GM20000 (cell line): Measurements from ENCODE around the gene TNPO1.

ENCODE experiments used
- DNase-seq: peaks from one replicate; pipeline ENCODE4 v3.0.0; 2012; ENCODE audit warnings: low spot score
- CTCF ChIP-seq: IDR thresholded peaks from 2 replicates; pipeline ENCODE4 v1.5.1; 2012; ENCODE audit warnings: mild to moderate bottlenecking, control low read depth; ENCODE audit errors: extremely low read depth, missing control alignments

Gene TNPO1

GRCh38 chr5:72835633-72836032 lies 19.2 kb downstream of the TNPO1 start:
- TF ChIP-seq CTCF = no peak
- no peak for DNase-seq

- TF ChIP-seq CTCF = no peak
- DNase-seq = no peak
Measured at GRCh38 chr5:72836810-72837209, 20.3 kb downstream of the TNPO1 start.

GRCh38 chr5:72837524-72838096 lies 21.1 kb downstream of the TNPO1 start:
- no peak for TF ChIP-seq CTCF
- DNase-seq = no peak

GRCh38 chr5:72840041-72840440 lies 23.6 kb downstream of the TNPO1 start:
- no peak for TF ChIP-seq CTCF

GRCh38 chr5:72841756-72842535 lies 25.5 kb downstream of the TNPO1 start:
- no peak for DNase-seq
- no peak for TF ChIP-seq CTCF

More at GRCh38 chr5:72840041-72840440, 23.6 kb downstream of the TNPO1 start:
- no peak for DNase-seq

GRCh38 chr5:72842816-72843215 lies 26.4 kb downstream of the TNPO1 start:
- no peak for TF ChIP-seq CTCF
- no peak for DNase-seq

GRCh38 chr5:72844218-72844603 lies 27.8 kb downstream of the TNPO1 start:
- no peak for TF ChIP-seq CTCF
- no peak for DNase-seq
